ENCODE data around the gene HMCN1. TPM values are rescaled to one million over a fixed set of nuclear protein-coding genes. Genes with fewer than 3 reads are reported as not detected.

Gene HMCN1
- total and polyA plus RNA-seq, 12 donors = 0.56 to 5.8 (median 2.7) TPM

DNA sequence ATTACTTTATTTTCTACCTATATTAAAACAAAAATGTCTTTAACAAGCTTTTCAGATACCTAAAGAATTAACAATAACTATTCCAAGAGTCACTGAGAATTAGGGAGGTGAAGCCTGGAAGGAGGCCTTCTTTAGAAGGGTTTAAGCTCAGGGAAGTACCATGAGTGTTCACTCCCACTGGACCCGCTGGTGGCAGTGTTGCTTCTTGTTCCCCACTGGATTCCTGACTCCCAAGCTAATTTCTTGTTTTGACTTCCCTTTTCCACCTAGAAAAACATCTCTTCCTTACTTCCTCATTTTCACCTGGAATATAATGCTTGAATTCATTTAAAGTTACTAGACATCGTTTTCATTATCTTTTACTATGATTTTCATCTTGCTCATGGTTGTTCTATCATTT is 264.2 kb downstream of the HMCN1 start:
- no peak overlapping the region for H3K27ac ChIP-seq

DNA sequence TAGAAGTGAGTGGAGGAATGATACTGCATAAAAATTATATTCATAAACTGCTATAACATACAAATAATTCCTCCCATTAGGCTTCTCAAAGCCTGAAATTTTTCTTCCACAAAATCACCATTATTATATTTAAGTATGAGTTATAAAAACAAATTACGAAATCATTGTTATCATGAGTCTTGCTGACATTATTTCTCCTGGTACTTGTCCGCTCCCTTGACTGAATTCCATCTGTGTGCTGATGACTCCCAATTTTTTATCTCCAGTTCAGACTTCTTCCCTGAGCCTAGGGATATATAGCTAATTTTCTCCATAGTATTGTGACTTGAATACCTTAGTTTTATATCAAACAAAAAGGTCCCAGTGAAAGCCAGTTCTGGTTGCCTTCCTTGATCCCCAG is 268.2 kb downstream of the HMCN1 start:
- intact Hi-C loops (cut with DNase I) = no loop called here
- no peaks in the 10 kb centered on the region for H3K36me3 ChIP-seq (replicated peaks in 1 of 2)
- no peak overlapping the region for H3K4me3 ChIP-seq
- H3K27me3 ChIP-seq = no peaks in the 10 kb centered on the region
- H3K4me1 ChIP-seq (replicated peaks in 1 of 2) = no peaks in the 10 kb centered on the region
- TF ChIP-seq POLR2A (IDR thresholded peaks at IDR 0.05) (no peak), CTCF (IDR thresholded peaks at IDR 0.05) (no peak)
- WGBS, 4 donors = 73 to 83% (median 77%) methylated on average over 2 of the region's 2 CpGs
- DNase-seq = no peak
- H3K27ac ChIP-seq = no peak overlapping the region
- H3K9me3 ChIP-seq (replicated peaks in 1 of 3) = no peaks in the 10 kb centered on the region

More for the DNA sequence above, 264.2 kb downstream of the HMCN1 start:
- intact Hi-C loops (cut with DNase I) = no loop called here
- no peaks in the 10 kb centered on the region for H3K4me1 ChIP-seq (replicated peaks in 1 of 2)
- no peaks in the 10 kb centered on the region for H3K27me3 ChIP-seq
- H3K36me3 ChIP-seq (replicated peaks in 1 of 2) = no peaks in the 10 kb centered on the region
- TF ChIP-seq CTCF (IDR thresholded peaks at IDR 0.05) = no peak
- TF ChIP-seq POLR2A (IDR thresholded peaks at IDR 0.05) = no peak
- WGBS, 4 donors = 82 to 97% (median 93%) methylated on average over 2 of the region's 2 CpGs
- no peak for DNase-seq
- no peaks in the 10 kb centered on the region for H3K9me3 ChIP-seq (replicated peaks in 1 of 3)
- H3K4me3 ChIP-seq = no peak overlapping the region

DNA sequence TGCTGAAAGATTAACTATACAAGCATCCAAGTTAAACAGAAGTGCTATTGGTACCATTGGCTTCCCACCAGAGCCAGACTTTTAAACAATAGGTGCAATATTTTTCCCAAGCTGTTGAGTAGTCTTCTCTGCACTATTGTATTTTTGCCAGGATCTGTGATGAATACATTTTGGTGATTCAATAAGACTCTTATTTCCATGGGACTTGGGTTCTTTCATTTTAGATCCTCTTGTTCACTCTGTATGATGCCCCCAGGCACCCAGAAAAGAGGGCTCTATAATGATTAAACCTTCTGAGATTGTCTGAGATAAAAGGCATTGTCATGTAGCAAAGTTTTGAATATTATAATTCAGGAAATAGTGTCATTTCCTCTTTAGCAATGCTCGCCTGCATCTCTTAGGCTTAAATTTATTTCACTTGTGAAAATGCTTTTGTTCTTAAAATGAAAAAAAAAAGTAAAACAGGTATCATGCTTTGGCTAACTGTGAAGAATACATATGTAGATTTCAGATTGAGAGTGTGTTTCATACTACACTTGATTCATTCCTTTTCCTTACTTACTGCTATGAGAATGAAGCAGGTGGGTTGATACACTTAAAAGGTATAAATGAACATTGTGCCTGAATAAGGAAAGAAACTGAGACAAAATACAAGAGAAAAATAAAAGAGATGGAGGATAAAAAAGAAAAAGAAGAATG is 275.0 kb downstream of the HMCN1 start:
- Histone ChIP-seq H3K4me3 (no peak overlapping the region), H3K36me3 (replicated peaks in 1 of 2) (no peaks in the 10 kb centered on the region), H3K9me3 (replicated peaks in 1 of 3) (no peaks in the 10 kb centered on the region), H3K27ac (no peak overlapping the region), H3K4me1 (replicated peaks in 1 of 2) (no peaks in the 10 kb centered on the region), H3K27me3 (no peaks in the 10 kb centered on the region)
- DNase-seq = no peak
- intact Hi-C loops (cut with DNase I) = no loop called here
- no peak for TF ChIP-seq POLR2A (IDR thresholded peaks at IDR 0.05)
- no peak for TF ChIP-seq CTCF (IDR thresholded peaks at IDR 0.05)
- 47 to 66% (median 59%) methylated on average over 1 of the region's 1 CpG for WGBS, 4 donors

DNA sequence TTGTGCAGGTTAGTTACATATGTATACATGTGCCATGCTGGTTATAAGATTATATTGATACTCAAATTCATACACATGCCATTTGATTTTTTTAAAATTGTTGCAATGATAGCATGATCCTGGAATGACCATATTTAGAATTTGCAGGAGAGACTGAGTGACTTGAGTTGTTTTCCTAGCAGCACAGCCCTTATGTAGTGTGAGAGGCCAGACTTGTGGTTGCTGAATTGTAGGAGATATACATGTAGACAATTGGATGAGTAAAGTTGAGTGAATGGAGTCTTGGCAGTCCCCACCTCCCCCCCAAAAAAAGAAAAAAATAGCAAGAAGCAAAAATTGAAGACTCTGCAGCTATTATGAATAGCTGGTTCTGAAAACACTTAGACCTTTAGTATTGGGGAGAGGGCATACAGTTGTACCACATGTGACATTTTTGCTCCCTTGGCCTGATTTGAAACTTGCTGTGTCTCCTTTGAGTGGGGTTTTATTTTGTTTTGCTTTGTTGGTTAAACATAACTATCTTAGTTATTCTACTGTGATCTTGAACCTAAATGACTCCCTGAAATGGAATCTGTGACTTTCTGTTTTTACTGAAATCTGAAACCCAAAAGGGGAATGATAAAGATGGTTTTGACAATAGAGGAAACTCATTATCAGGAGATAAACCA is 280.3 kb downstream of the HMCN1 start:
- Histone ChIP-seq H3K4me3 (no peak overlapping the region), H3K27me3 (no peaks in the 10 kb centered on the region), H3K4me1 (replicated peaks in 1 of 2) (no peaks in the 10 kb centered on the region), H3K27ac (no peak overlapping the region), H3K36me3 (replicated peaks in 1 of 2) (no peaks in the 10 kb centered on the region), H3K9me3 (replicated peaks in 1 of 3) (no peaks in the 10 kb centered on the region)
- intact Hi-C loops (cut with DNase I) = no loop called here
- DNase-seq = no peak
- TF ChIP-seq POLR2A (IDR thresholded peaks at IDR 0.05) (no peak), CTCF (IDR thresholded peaks at IDR 0.05) (no peak)

Data from adrenal gland (tissue), 12 donors.